Skin epidermis (tissue), 12 donors: ENCODE results near the gene KIF13A.
A peak's percentile ranks its signal among the peaks of the same experiment; 100 is the strongest.
"Not testable (repeated sequence)": the region's sequence is repeated elsewhere in the genome, so short reads cannot be mapped to it uniquely, and the experiment has no call there.

ENCODE experiments used
- H3K27ac ChIP-seq, 21 experiments: fragments of 200-600 bp; sonication (generic) in 11 of 21; one replicate each; pipeline ENCODE4 v1.5.0; 2020; ENCODE audit warnings: mild to moderate bottlenecking in 3 of 21, inconsistent platforms in 2 of 21, moderate library complexity in 2 of 21
- H3K4me3 ChIP-seq, 7 experiments: fragments of 200-600 bp; sonication (generic) in 2 of 7; one replicate each; pipeline ENCODE4 v1.5.0; 2020; ENCODE audit warnings: inconsistent platforms in 2 of 7, mild to moderate bottlenecking in 2 of 7, moderate library complexity in 1 of 7

Gene KIF13A

GRCh38 chr6:17972978-17973622 lies 14.3 kb downstream of the KIF13A start:
- peak overlapping the region in 1 of 21 experiments; percentile 52 for H3K27ac ChIP-seq
- H3K4me3 ChIP-seq = no peak overlapping the region

GRCh38 chr6:17972074-17972952 lies 15.1 kb downstream of the KIF13A start:
- peak overlapping the region in 5 of 21 experiments; percentile 3 to 61 (median 29) for H3K27ac ChIP-seq
- H3K4me3 ChIP-seq = no peak overlapping the region

GRCh38 chr6:17971128-17972073 lies 16.0 kb downstream of the KIF13A start:
- H3K27ac ChIP-seq = peak overlapping the region in 5 of 21 experiments; percentile 3 to 52 (median 15)
- H3K4me3 ChIP-seq = no peak overlapping the region

GRCh38 chr6:17968876-17969275 lies 18.6 kb downstream of the KIF13A start:
- no peak overlapping the region for H3K27ac ChIP-seq
- H3K4me3 ChIP-seq = no peak overlapping the region

- Histone ChIP-seq H3K4me3 (no peak overlapping the region), H3K27ac (peak overlapping the region in 2 of 21 experiments; percentile 5)
Measured at GRCh38 chr6:17967668-17968518, 19.5 kb downstream of the KIF13A start.

- peak overlapping the region in 1 of 21 experiments; percentile 29 for H3K27ac ChIP-seq
Measured at GRCh38 chr6:17966451-17966850, 21.0 kb downstream of the KIF13A start.

GRCh38 chr6:17965397-17965796 lies 22.0 kb downstream of the KIF13A start:
- no peak overlapping the region for H3K4me3 ChIP-seq
- peak overlapping the region in 4 of 21 experiments; percentile 15 to 67 (median 54) for H3K27ac ChIP-seq

More at GRCh38 chr6:17966451-17966850, 21.0 kb downstream of the KIF13A start:
- H3K4me3 ChIP-seq = no peak overlapping the region

GRCh38 chr6:17964633-17965032 lies 22.8 kb downstream of the KIF13A start:
- peak overlapping the region in 5 of 21 experiments; percentile 10 to 67 (median 15) for H3K27ac ChIP-seq
- no peak overlapping the region for H3K4me3 ChIP-seq

GRCh38 chr6:17962436-17963031 lies 24.9 kb downstream of the KIF13A start:
- H3K4me3 ChIP-seq = no peak overlapping the region
- H3K27ac ChIP-seq = peak overlapping the region in 6 of 21 experiments; percentile 9 to 41 (median 24)

GRCh38 chr6:17959302-17959701 lies 28.1 kb downstream of the KIF13A start:
- Histone ChIP-seq H3K27ac (no peak overlapping the region), H3K4me3 (no peak overlapping the region)

GRCh38 chr6:17957904-17958620 lies 29.4 kb downstream of the KIF13A start:
- H3K4me3 ChIP-seq = no peak overlapping the region
- peak overlapping the region in 1 of 21 experiments; percentile 32 for H3K27ac ChIP-seq

- Histone ChIP-seq H3K27ac (peak overlapping the region in 1 of 21 experiments; percentile 32), H3K4me3 (no peak overlapping the region)
Measured at GRCh38 chr6:17957498-17957897, 29.9 kb downstream of the KIF13A start.

GRCh38 chr6:17957086-17957485 lies 30.3 kb downstream of the KIF13A start:
- Histone ChIP-seq H3K4me3 (no peak overlapping the region), H3K27ac (no peak overlapping the region)

- Histone ChIP-seq H3K27ac (peak overlapping the region in 3 of 21 experiments; percentile 9 to 26 (median 13)), H3K4me3 (no peak overlapping the region)
Measured at GRCh38 chr6:17950095-17950494, 37.3 kb downstream of the KIF13A start.

- Histone ChIP-seq H3K4me3 (no peak overlapping the region), H3K27ac (no peak overlapping the region)
Measured at GRCh38 chr6:17949168-17949567, 38.3 kb downstream of the KIF13A start.

- no peak overlapping the region for H3K27ac ChIP-seq
Measured at GRCh38 chr6:17948725-17949124, 38.7 kb downstream of the KIF13A start.

GRCh38 chr6:17947574-17947973 lies 39.9 kb downstream of the KIF13A start:
- H3K4me3 ChIP-seq, H3K27ac ChIP-seq: not testable (repeated sequence)

More at GRCh38 chr6:17948725-17949124, 38.7 kb downstream of the KIF13A start:
- no peak overlapping the region for H3K4me3 ChIP-seq

- Histone ChIP-seq H3K27ac (no peak overlapping the region), H3K4me3 (no peak overlapping the region)
Measured at GRCh38 chr6:17945575-17945974, 41.9 kb downstream of the KIF13A start.
